Kidney epithelial cell (primary cell): ENCODE results near the gene ZBTB49. TPM values are rescaled to one million over a fixed set of nuclear protein-coding genes. Genes with fewer than 3 reads are reported as not detected.

Source experiments
- DNase-seq: peaks from one replicate; pipeline ENCODE4 v3.0.0-alpha.2; 2010; ENCODE audit warnings: low read depth
- H3K27me3 ChIP-seq: 2 replicates; pipeline ENCODE4 v1.6.0; 2011; ENCODE audit warnings: low read length; ENCODE audit not compliant: control insufficient read depth, insufficient read depth
- H3K36me3 ChIP-seq: 2 replicates; pipeline ENCODE4 v1.5.1; 2011; ENCODE audit warnings: low read length; ENCODE audit not compliant: control insufficient read depth, insufficient read depth
- H3K4me3 ChIP-seq: 2 replicates; pipeline ENCODE4 v1.5.1; 2011; ENCODE audit warnings: low read depth, mild to moderate bottlenecking, control low read depth, low read length
- CTCF ChIP-seq: IDR thresholded peaks from 2 replicates; pipeline ENCODE4 v1.5.1; 2011; ENCODE audit warnings: mild to moderate bottlenecking, moderate library complexity, low read length, control low read depth, inconsistent platforms; ENCODE audit not compliant: insufficient read depth, poor library complexity, severe bottlenecking
- total RNA-seq: library from RNA; depleted of rRNA; stranded (reverse); fragments of >200 nt; gene quantifications from 2 replicates; pipeline ENCODE4 v1.2.3, GENCODE V29; 2015

Gene ZBTB49
- total RNA-seq, 1 donor from 2014 or later = 3.9 TPM

GRCh38 chr4:4368809-4369580 lies 78.9 kb downstream of the ZBTB49 start:
- H3K4me3 ChIP-seq = no peak overlapping the region
- no peak for TF ChIP-seq CTCF
- peaks cover 3% of the 10 kb centered on the region for H3K27me3 ChIP-seq
- no peaks in the 10 kb centered on the region for H3K36me3 ChIP-seq
- DNase-seq = no peak

Other genes with a start within 250 kb of the ZBTB49 start
- not detected in 2 replicates for gene OTOP1, start 63.3 kb upstream of the ZBTB49 start, total RNA-seq
- gene TMEM128, start 42.0 kb upstream of the ZBTB49 start, total RNA-seq = 37.7 and 39.1 TPM in 2 replicates
- 17.9 and 21.0 TPM in 2 replicates for gene LYAR, start 97 bp upstream of the ZBTB49 start, total RNA-seq
- 9.7 and 12.7 TPM in 2 replicates for gene NSG1, start 96.9 kb downstream of the ZBTB49 start, total RNA-seq